K562 (cell line): ENCODE data around the gene MED17. TPM values are rescaled to one million over a fixed set of nuclear protein-coding genes. Genes with fewer than 3 reads are reported as not detected.

Source experiments
- ATAC-seq: fragments of 200-7000 bp; cut with Tn5 transposase; 3 replicates; pipeline ENCODE4 v1.9.1; 2020; ENCODE audit warnings: moderate library complexity
- BruUV-seq: library from RNA; stranded (reverse); fragments of 400-500 nt; replicated peaks from 2 replicates; lab custom pipeline; 2021; lab: Mats Ljungman, UMichigan
- CTCF ChIA-PET: fragments of 300-600 bp; formaldehyde crosslinking; extraction: SDS; loops from one replicate; lab custom pipeline; 2021; ENCODE audit warnings: low intra/inter-chr PET ratio; lab: Yijun Ruan, JAX
- POLR2A ChIA-PET: fragments of 300-600, 350-650 bp; sonication (Branson Sonifier 250); formaldehyde crosslinking; extraction: SDS; loops from one replicate; lab custom pipeline; 2021; ENCODE audit warnings: antibody characterized with exemption, inconsistent platforms; lab: Yijun Ruan, JAX
- DNase-seq, 4 experiments: peaks; one replicate each; pipeline versions ENCODE4 v3.0.0 to v3.0.0-alpha.2; 2011 to 2018; ENCODE audit warnings: low spot score in 3 of 4, mixed read lengths in 3 of 4; ENCODE audit errors: extremely low read depth in 1 of 4
- FAIRE-seq: peaks from 2 replicates; lab custom pipeline; 2011; peaks lifted over from hg19 to GRCh38; lab: Jason Lieb, UNC
- H2AFZ ChIP-seq: 2 replicates; pipeline ENCODE4 v1.6.0; 2011; ENCODE audit warnings: low read depth, low read length, control low read depth, inconsistent platforms
- H3K27ac ChIP-seq: fragments of 200-600 bp; 3 replicates; pipeline ENCODE4 v1.8.0; 2011; ENCODE audit warnings: low read depth, mild to moderate bottlenecking, control low read depth, inconsistent platforms, low read length, moderate library complexity, mixed read lengths; ENCODE audit errors: extremely low read depth
- H3K27me3 ChIP-seq, 2 experiments: fragments of 300-600 bp in 1 of 2; 2 replicates in 1 of 2; 3 replicates in 1 of 2; pipeline versions ENCODE4 v1.6.0 to v1.8.0; 2011; ENCODE audit warnings: inconsistent platforms in 2 of 2, low read length in 2 of 2, mild to moderate bottlenecking in 1 of 2, mixed read lengths in 1 of 2, moderate library complexity in 1 of 2; ENCODE audit not compliant: control insufficient read depth in 2 of 2, insufficient read depth in 2 of 2
- H3K36me3 ChIP-seq: fragments of 300-600 bp; 3 replicates; pipeline ENCODE4 v1.8.0; 2011; ENCODE audit warnings: mild to moderate bottlenecking, low read length, inconsistent platforms; ENCODE audit not compliant: control insufficient read depth, insufficient read depth
- H3K4me1 ChIP-seq, 2 experiments: fragments of 200-600 bp in 1 of 2; replicated peaks in 1 of 2; 2 replicates in 1 of 2; 3 replicates in 1 of 2; pipeline versions ENCODE4 v1.5.1 to v1.8.0; 2011; ENCODE audit warnings: inconsistent platforms in 2 of 2, low read length in 2 of 2, mild to moderate bottlenecking in 1 of 2, mixed read lengths in 1 of 2, moderate library complexity in 1 of 2; ENCODE audit not compliant: control insufficient read depth in 2 of 2, insufficient read depth in 2 of 2
- H3K4me2 ChIP-seq: 2 replicates; pipeline ENCODE4 v1.6.1; 2011; ENCODE audit warnings: low read length, control low read depth, inconsistent platforms, mixed read lengths; ENCODE audit not compliant: insufficient read depth
- H3K4me3 ChIP-seq: fragments of 200-600 bp; sonication (generic), shearing (Covaris generic); 2 replicates; pipeline ENCODE4 v1.5.1; 2016; ENCODE audit warnings: control low read depth, inconsistent platforms
- H3K79me2 ChIP-seq: fragments of 200-600 bp; 3 replicates; pipeline ENCODE4 v1.8.0; 2011; ENCODE audit warnings: low read length, inconsistent platforms; ENCODE audit not compliant: control insufficient read depth, insufficient read depth
- H3K9ac ChIP-seq, 2 experiments: 2 replicates each; pipeline versions ENCODE4 v1.6.0 to v1.6.1; 2011; ENCODE audit warnings: low read depth in 2 of 2, low read length in 2 of 2, control low read depth in 1 of 2, inconsistent platforms in 1 of 2, mild to moderate bottlenecking in 1 of 2, mixed read lengths in 1 of 2; ENCODE audit not compliant: insufficient read depth in 1 of 2
- H3K9me1 ChIP-seq: one replicate; pipeline ENCODE4 v1.6.0; 2011; ENCODE audit warnings: inconsistent platforms, mild to moderate bottlenecking, low read length, moderate library complexity; ENCODE audit not compliant: control insufficient read depth, insufficient read depth
- H3K9me3 ChIP-seq: replicated peaks from 2 replicates; pipeline ENCODE4 v1.5.1; 2011; ENCODE audit warnings: low read depth, low read length, inconsistent platforms; ENCODE audit not compliant: control insufficient read depth, insufficient read depth
- H4K20me1 ChIP-seq: replicated peaks from 2 replicates; pipeline ENCODE4 v1.6.1; 2011; ENCODE audit warnings: low read length, inconsistent platforms, mixed read lengths; ENCODE audit not compliant: control insufficient read depth, insufficient read depth
- BRF1 ChIP-seq: IDR thresholded peaks from 3 replicates; pipeline ENCODE4 v1.6.1; 2011; ENCODE audit warnings: borderline replicate concordance, mild to moderate bottlenecking; ENCODE audit not compliant: insufficient read length; ENCODE audit errors: extremely low read depth
- CBFA2T2 ChIP-seq: fragments of 450-650 bp; conservative IDR thresholded peaks from 2 replicates; pipeline ENCODE4 v1.6.1; 2017; ENCODE audit warnings: mild to moderate bottlenecking
- CBFA2T3 ChIP-seq: fragments of 450-650 bp; IDR thresholded peaks from 2 replicates; pipeline ENCODE4 v1.6.1; 2017
- CCNT2 ChIP-seq: IDR thresholded peaks from 2 replicates; pipeline ENCODE4 v1.6.1; 2011; ENCODE audit warnings: borderline replicate concordance, low read depth, mild to moderate bottlenecking, moderate library complexity, mixed read lengths, low read length; ENCODE audit not compliant: insufficient read length; ENCODE audit errors: extremely low read depth
- CHD1 ChIP-seq: fragments of 200-600 bp; sonication (generic); IDR thresholded peaks from one replicate; pipeline ENCODE4 v1.6.1; 2012; ENCODE audit warnings: mild to moderate bottlenecking, moderate library complexity, low read length, inconsistent platforms
- DDX20 ChIP-seq: fragments of 450-650 bp; IDR thresholded peaks from 2 replicates; pipeline ENCODE4 v1.6.1; 2016; ENCODE audit warnings: missing genetic modification characterization, low read depth, mild to moderate bottlenecking, missing compliant biosample characterization, moderate library complexity
- KDM1A ChIP-seq, 2 experiments: fragments of 450-650 bp; IDR thresholded peaks; 2 replicates each; pipeline ENCODE4 v1.6.1; 2016; ENCODE audit warnings: mild to moderate bottlenecking in 2 of 2
- LCOR ChIP-seq: sonication (generic); formaldehyde crosslinking; IDR thresholded peaks from 2 replicates; pipeline ENCODE4 v1.8.0; 2022; ENCODE audit warnings: mild to moderate bottlenecking, missing genetic modification reagents
- NCOR1 ChIP-seq: fragments of 450-650 bp; IDR thresholded peaks from 2 replicates; pipeline ENCODE4 v1.6.1; 2016; ENCODE audit warnings: mild to moderate bottlenecking, moderate library complexity
- PURB ChIP-seq: sonication (generic); formaldehyde crosslinking; IDR thresholded peaks from 2 replicates; pipeline ENCODE4 v1.9.0; 2021; ENCODE audit warnings: low read depth, mild to moderate bottlenecking, missing genetic modification reagents
- RCOR1 ChIP-seq, 2 experiments: IDR thresholded peaks; 2 replicates each; pipeline ENCODE4 v1.6.1; 2012; ENCODE audit warnings: low read depth in 2 of 2, low read length in 2 of 2, borderline replicate concordance in 1 of 2, improper control_type of control experiment in 1 of 2
- SOX6 ChIP-seq: fragments of 450-650 bp; IDR thresholded peaks from 2 replicates; pipeline ENCODE4 v1.6.1; 2014; ENCODE audit warnings: mild to moderate bottlenecking
- ZC3H11A ChIP-seq: IDR thresholded peaks from 2 replicates; pipeline ENCODE4 v1.6.1; 2012; ENCODE audit warnings: low read depth, low read length, improper control_type of control experiment
- ZKSCAN1 ChIP-seq: fragments of 150-350 bp; IDR thresholded peaks from 2 replicates; pipeline ENCODE4 v1.6.1; 2016; ENCODE audit warnings: low read depth, low read length
- ZNF511 ChIP-seq: sonication (generic); formaldehyde crosslinking; IDR thresholded peaks from 2 replicates; pipeline ENCODE4 v1.8.0; 2022; ENCODE audit warnings: mild to moderate bottlenecking, missing genetic modification reagents
- WGBS: fragments of 100-300 bp; shearing (Covaris generic); methylation state at CpG from one replicate; pipeline ENCODE4 v1.1.6; 2016; ENCODE audit warnings: low coverage, mixed read lengths; ENCODE audit not compliant: insufficient coverage; ENCODE audit errors: missing lambda C conversion rate; 5-methylcytosine and 5-hydroxymethylcytosine counted together
- in situ Hi-C: fragments of 300-500 bp; cut with MboI; formaldehyde crosslinking; loops from 4 replicates; pipeline ENCODE4 v1.15.0; 2018; ENCODE audit warnings: inconsistent platforms, mixed read lengths
- intact Hi-C: fragments of 100-400 bp; cut with micrococcal nuclease; formaldehyde crosslinking; loops from 2 replicates; pipeline ENCODE4 v1.14.2; 2022
- polyA plus RNA-seq, 8 experiments: library from polyadenylated mRNA; depleted of rRNA in 4 of 8; stranded (reverse) in 5 of 8; unstranded in 3 of 8; fragments of >200 nt; fragmentation: Nextera tagmentation in 2 of 8; fragmentation: Illumina TruSeq in 1 of 8; extraction: Ambion mirVana in 2 of 8; extraction: Trizol in 1 of 8; gene quantifications; 2 replicates each; pipeline versions ENCODE4 v1.2.1 to v1.2.3, GENCODE V29; 2011 to 2014; ENCODE audit warnings: inconsistent platforms in 1 of 8, missing spikeins in 1 of 8
- total RNA-seq, 7 experiments: library from RNA; depleted of rRNA in 6 of 7; stranded (reverse); fragments of >200 nt in 6 of 7; fragmentation: Illumina TruSeq in 2 of 7; extraction: Trizol in 2 of 7; gene quantifications; 2 replicates each; pipeline versions ENCODE4 v1.2.1 to v1.2.3, GENCODE V29; 2011 to 2021; ENCODE audit warnings: low replicate concordance in 1 of 7

The MED17 gene
- total and polyA plus RNA-seq, 9 of the 15 experiments (the other 6 are each of a cell fraction or from before 2014, with no cell fraction given): 6.7 to 34.7 (median 26.8) TPM

- in situ Hi-C loops (no loop called here), intact Hi-C loops (no loop called here)
- no peaks in the 10 kb centered on the region for H3K36me3 ChIP-seq
- no peak for DNase-seq
- POLR2A ChIA-PET: interaction anchor here (1.2 to 2.5 kb wide), 2 partner anchors 14 to 29 kb away, joined by 4 to 13 read pairs; partner anchors contain the start of genes C11orf54, MED17 and TAF1D
- no peak overlapping the region for H3K4me3 ChIP-seq
- no peak overlapping the region for H2AFZ ChIP-seq
- no peak overlapping the region for H3K9ac ChIP-seq
- no peak overlapping the region for H3K27ac ChIP-seq
- no peak overlapping the region for H3K4me2 ChIP-seq
- H3K9me1 ChIP-seq: no peaks in the 10 kb centered on the region
- WGBS: 0% methylated on average over 1 of the region's 1 CpG
- CTCF ChIA-PET: no interaction called here
- ATAC-seq: no peak
- BruUV-seq: no TSS peak
- no peaks in the 10 kb centered on the region for H4K20me1 ChIP-seq
- peaks cover 0 to 5% of the 10 kb centered on the region in 2 experiments; a peak in 1 of 5 replicates for H3K4me1 ChIP-seq
- no peak for TF ChIP-seq BRF1
- 0 out of 4 replicates have a peak, but pooled peaks of 1 of the 2 experiments have one; percentile 49 for TF ChIP-seq RCOR1 (IDR thresholded peaks at IDR 0.05; ENCODE audit: borderline replicate concordance in 1 of 2, low read depth in 2 of 2, low read length in 2 of 2)
- TF ChIP-seq ZKSCAN1: no peak
- TF ChIP-seq CHD1: no peak
- peak; percentile 23 to 48; a peak in 1 of 4 replicates for TF ChIP-seq KDM1A (IDR thresholded peaks at IDR 0.05)
- TF ChIP-seq PURB (CRISPR knock-in tag): no peak
- peak; percentile 40; the same call in 1 of the 2 replicates for TF ChIP-seq SOX6
- no peak for TF ChIP-seq DDX20 (tag)
- no peak for TF ChIP-seq ZC3H11A
- TF ChIP-seq ZNF511 (CRISPR knock-in tag): no peak
- peak; percentile 32; the same call in 1 of the 2 replicates for TF ChIP-seq CBFA2T2
- peak; percentile 7; the same call in 1 of the 2 replicates for TF ChIP-seq NCOR1
- TF ChIP-seq CBFA2T3: peak; percentile 56
- no peak for TF ChIP-seq LCOR (CRISPR knock-in tag)
- no peak for TF ChIP-seq CCNT2
- no peaks in the 10 kb centered on the region for H3K79me2 ChIP-seq
- no peaks in the 10 kb centered on the region; the same call in 1 of the 2 replicates for H3K9me3 ChIP-seq
- FAIRE-seq: no peak
- H3K27me3 ChIP-seq: no peaks in the 10 kb centered on the region
These were observed 13.9 kb upstream of the MED17 start for GRCh38 chr11:93770160-93770559.
